Dedifferentiated amniotic fluid mesenchymal stem cell (primary cell): ENCODE results near the gene SLC23A2.
A peak's percentile ranks its signal among the peaks of the same experiment; 100 is the strongest.

ENCODE experiments used
- DNase-seq: peaks from one replicate; pipeline ENCODE4 v3.0.0-alpha.2; 2016; ENCODE audit errors: extremely low spot score

SLC23A2 gene

DNA sequence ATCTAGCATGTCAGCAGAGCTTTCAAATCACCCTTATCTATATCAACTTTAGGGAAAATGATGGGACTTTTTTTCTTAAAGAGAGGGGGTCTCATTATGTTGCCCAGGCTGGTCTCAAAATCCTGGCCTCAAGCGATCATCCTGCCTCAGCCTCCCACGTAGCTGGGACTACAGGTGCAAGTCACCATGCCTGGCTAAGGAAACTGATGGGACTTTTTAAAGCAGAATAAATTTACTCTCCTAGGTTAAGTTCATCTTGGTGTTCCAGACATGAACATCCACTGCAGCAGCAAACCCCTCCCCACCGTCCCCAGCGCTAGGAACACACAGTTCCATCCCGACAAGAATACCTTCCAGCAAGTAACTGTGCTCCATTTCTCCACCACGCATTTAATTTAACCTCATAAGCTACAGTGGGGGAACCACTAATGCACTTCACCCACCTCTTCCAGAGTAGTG lies 64.9 kb downstream of the SLC23A2 start:
- DNase-seq: no peak

DNA sequence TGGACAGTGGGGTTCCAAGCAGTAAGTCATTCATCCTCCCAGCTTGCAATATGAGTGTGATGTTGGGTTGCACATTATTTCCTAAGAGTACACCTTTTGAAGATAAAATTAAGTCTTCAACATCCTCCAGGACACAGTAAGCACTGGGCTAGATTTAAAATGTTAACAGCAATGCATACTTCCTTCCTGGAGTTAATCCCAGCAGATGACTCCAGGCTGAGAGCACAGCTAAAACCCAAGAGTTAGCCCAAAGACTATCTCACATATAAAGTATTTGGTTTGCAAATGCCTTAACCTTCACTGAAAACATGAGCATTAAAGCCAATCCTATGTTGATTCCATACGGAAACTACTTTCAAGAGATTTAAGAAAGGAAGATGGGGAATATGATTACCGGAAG lies 69.2 kb downstream of the SLC23A2 start:
- peak; percentile 48 for DNase-seq

- no peak for DNase-seq
Observed at GRCh38 chr20:4929686-4930397, 71.5 kb downstream of the SLC23A2 start.

- DNase-seq: no peak
Observed at GRCh38 chr20:4926531-4927156, 74.7 kb downstream of the SLC23A2 start.

DNA sequence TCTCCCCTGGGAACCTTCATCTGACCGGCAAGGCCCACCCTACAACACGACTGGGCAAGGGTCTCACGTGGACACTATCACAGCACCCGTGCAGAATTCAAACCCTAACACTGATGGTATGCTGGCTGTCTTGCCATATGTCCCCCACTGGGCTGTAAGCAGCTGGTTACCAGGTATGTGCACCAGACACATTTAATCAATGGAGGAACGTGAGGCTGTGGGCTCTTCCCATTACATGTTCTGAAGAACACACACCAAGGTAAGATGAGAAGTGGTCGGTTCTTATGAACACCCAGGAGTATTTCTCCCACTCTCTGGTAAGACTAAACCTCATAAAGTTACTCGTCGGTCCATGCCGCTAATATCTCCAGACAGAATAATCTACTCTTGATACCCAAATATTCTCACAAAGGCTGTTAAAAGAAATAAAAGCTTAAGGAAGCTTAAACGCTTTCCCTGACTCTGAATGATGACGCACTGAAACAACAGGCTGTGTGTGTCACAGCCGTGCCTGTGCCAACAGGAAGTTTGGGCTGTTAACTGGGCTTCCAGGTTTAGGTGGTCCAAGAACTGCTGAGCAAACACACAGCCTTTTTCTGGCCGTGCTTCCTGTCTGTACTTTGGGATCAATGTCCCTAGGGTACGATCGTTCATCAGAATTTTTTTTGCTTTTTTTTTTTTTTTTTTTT lies 75.3 kb downstream of the SLC23A2 start:
- DNase-seq: no peak

GRCh38 chr20:4924446-4924845 lies 76.9 kb downstream of the SLC23A2 start:
- DNase-seq: no peak

GRCh38 chr20:4924032-4924431 lies 77.3 kb downstream of the SLC23A2 start:
- no peak for DNase-seq

- DNase-seq: no peak
Observed at GRCh38 chr20:4922186-4922585, 79.1 kb downstream of the SLC23A2 start.

DNA sequence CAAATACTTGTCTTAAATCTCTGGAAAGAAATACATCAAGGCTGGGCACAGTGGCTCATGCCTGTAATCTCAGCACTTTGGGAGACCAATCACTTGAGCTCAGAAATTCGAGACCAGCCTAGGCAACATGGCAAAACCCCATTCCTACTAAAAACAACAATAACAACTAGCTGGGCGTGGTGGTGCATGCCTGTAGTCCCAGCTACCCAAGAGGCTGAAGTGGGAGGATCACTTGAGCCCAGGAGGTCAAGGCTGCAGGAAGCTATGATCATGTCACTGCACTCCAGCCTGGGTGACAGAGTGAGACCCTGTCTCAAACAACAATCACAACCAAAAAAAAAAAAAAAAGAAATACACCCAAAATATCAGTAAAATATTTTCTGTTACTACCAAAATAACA lies 80.0 kb downstream of the SLC23A2 start:
- DNase-seq: peak; percentile 19

GRCh38 chr20:4920655-4921054 lies 80.7 kb downstream of the SLC23A2 start:
- DNase-seq: no peak

GRCh38 chr20:4920131-4920530 lies 81.2 kb downstream of the SLC23A2 start:
- no peak for DNase-seq

GRCh38 chr20:4919047-4919704 lies 82.1 kb downstream of the SLC23A2 start:
- DNase-seq: no peak

- no peak for DNase-seq
Observed at GRCh38 chr20:4918473-4918872, 82.8 kb downstream of the SLC23A2 start.

- peak; percentile 33 for DNase-seq
Observed at GRCh38 chr20:4916971-4917881, 84.1 kb downstream of the SLC23A2 start.

GRCh38 chr20:4913147-4913546 lies 88.2 kb downstream of the SLC23A2 start:
- no peak for DNase-seq

DNA sequence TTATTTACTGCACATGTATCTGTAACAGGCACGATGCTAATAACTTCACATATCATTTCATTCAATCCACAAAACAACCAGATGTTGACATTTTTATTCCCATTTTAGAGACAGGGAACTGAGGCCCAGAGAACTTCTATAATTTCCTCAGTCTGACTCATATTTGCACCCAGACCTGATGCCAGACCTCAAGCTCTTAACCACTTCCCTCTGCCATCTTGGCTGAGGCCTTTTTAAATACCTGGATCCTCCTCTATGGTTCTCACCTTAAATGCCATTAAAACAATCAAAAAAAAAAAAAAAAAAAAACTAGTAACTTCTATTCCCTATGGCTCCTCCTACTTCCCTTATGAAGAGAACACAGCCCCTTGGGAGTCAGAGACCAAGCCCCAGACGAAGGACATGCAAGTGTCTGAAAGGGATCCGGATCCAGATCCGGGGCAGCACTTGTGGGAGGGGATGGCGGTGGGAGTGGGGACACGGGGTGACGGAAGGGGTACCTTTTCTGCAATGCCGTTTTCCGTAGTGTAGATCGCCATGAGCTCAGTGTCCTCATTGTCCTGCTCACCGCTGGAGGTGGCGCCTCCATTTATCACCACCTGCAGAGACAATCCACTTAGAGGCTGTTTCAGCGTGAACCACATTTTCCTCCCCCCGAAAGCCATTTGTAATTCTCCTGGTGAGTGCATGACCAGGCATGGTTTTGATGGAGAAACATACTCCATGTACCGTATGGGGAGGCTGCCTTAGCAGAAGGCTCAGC lies 88.7 kb downstream of the SLC23A2 start:
- no peak for DNase-seq

DNA sequence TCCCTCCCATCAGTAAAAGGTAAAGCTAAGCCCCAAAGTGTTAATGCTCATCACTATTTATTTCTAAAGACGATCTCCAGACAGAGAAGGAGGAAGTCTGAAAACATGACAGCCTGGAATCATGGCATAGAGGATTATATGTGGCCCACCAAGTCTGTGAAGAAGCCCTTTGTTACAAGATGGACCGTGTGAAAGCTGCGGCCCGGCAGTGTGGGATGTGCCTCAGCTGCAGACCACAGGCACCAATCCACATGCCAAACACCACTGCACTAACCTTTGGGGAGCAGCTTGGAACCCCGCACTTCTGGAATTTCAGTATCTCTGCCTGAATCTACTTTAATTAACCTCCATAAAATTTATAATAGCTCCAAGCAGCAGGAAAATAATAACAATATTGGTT lies 90.4 kb downstream of the SLC23A2 start:
- DNase-seq: no peak

DNA sequence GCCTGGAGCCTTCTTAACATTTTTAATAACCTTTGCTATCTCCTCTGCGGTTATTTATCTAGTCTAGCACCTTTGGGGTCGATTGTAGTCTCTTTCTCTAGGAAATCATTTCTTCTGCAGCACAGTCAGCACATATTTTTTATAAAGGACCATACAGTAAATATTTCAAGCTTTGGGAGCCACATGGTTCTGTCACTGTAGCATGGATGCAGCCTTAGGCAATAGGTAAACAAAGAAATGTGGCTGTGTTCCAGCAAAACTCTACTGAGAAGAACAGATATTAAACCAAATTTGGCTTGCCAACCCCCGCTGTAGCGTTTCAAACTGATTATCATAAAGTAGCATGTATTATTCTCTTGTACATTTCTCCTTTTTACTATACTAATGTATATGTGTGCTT lies 95.7 kb downstream of the SLC23A2 start:
- no peak for DNase-seq

DNA sequence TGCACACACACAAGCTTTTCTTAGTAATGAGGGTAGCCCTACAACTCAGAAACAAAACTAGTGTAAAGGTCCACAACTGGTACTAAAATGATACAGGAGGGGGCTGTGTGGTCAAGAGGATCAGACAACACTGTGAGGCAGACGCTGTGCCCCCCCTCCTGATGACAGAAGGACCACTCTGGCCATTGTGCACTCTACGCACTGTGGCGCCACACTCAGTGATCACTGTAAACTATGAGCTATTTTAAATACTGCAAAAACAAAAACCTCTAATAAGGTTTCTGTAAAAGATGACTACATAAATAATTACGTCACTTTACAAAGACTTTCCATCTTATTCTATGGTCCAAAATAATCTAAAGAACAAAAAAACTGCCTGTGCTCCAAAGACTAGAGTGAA lies 96.1 kb downstream of the SLC23A2 start:
- DNase-seq: no peak

DNA sequence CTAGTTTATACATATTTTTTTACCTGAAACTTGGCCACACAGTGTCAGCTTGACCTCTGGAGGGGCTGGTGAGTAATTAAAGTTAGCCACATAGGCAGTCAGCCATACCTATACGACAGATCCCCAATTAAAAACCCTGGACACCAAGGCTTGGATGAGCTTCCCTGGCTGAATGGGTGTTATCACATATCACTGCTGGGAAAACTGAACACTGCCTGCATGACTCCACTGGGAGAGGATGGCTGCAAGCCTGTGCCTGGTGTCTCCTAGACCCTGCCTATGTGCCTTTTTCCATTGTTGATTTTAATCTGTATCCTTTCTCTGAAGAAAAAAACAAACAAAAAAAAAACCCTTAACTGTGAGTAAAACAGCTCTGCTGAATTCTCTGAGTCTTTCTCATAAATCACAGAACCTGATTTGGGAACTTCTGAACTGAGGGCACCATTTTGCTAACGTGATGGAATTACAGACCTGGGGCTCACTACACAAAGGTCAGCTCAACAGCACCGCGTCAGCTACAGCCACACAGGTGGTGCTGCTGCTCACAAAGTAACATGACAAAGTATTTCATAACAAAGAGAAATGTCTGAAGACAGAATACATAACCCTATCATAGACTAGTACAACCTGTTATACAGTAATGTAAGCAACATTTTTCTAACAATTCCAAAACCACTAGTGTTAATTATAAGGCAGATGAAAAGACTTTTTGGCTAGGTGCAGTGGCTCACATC lies 97.0 kb downstream of the SLC23A2 start:
- no peak for DNase-seq
